Measurements from ENCODE around the gene PPP2R5D. TPM values are rescaled to one million over a fixed set of nuclear protein-coding genes. Genes with fewer than 3 reads are reported as not detected.

The PPP2R5D gene
- total and polyA plus RNA-seq, 4 donors: 19.0 to 26.8 (median 21.9) TPM

- H3K9me3 ChIP-seq (ENCODE audit: control insufficient read depth in 4 of 4, insufficient read depth in 3 of 4, low read length in 3 of 4): no peaks in the 10 kb centered on the region
- peak overlapping the region in 1 of 2 donors; percentile 7 for H3K9ac ChIP-seq (ENCODE audit: insufficient read depth in 1 of 2, low read length in 2 of 2)
- no peaks in the 10 kb centered on the region for H3K27me3 ChIP-seq (ENCODE audit: control insufficient read depth in 3 of 3, insufficient read depth in 3 of 3, low read length in 2 of 3)
- DNase-seq: no peak
- H3K4me3 ChIP-seq: no peak overlapping the region
- peaks cover 0 to 14% (median 9%) of the 10 kb centered on the region in 5 donors for H3K4me1 ChIP-seq (ENCODE audit: control insufficient read depth in 5 of 5, insufficient read depth in 5 of 5, low read length in 5 of 5)
- no peak for ATAC-seq (ENCODE audit: insufficient read depth, low FRiP score)
- TF ChIP-seq CTCF (IDR thresholded peaks at IDR 0.05; ENCODE audit: control extremely low read depth, extremely low read depth): no peak
- H3K27ac ChIP-seq (ENCODE audit: low read depth in 1 of 2, low read length in 1 of 2): no peak overlapping the region
- H3K36me3 ChIP-seq (ENCODE audit: control insufficient read depth in 4 of 4, insufficient read depth in 4 of 4, low read length in 4 of 4): peaks cover 18 to 46% (median 34%) of the 10 kb centered on the region in 4 donors
- 91 to 100% methylated on average over 2 of the region's 2 CpGs for WGBS, 2 donors
These were observed 40.1 kb downstream of the PPP2R5D start for GRCh38 chr6:43024436-43024835.

GRCh38 chr6:43026365-43026764 lies 42.0 kb downstream of the PPP2R5D start:
- ATAC-seq (ENCODE audit: insufficient read depth, low FRiP score): no peak
- Histone ChIP-seq H3K9me3 (ENCODE audit: control insufficient read depth in 4 of 4, insufficient read depth in 3 of 4, low read length in 3 of 4) (no peaks in the 10 kb centered on the region), H3K27ac (ENCODE audit: low read depth in 1 of 2, low read length in 1 of 2) (no peak overlapping the region), H3K27me3 (ENCODE audit: control insufficient read depth in 3 of 3, insufficient read depth in 3 of 3, low read length in 2 of 3) (no peaks in the 10 kb centered on the region), H3K4me1 (ENCODE audit: control insufficient read depth in 5 of 5, insufficient read depth in 5 of 5, low read length in 5 of 5) (peaks cover 0 to 4% (median 0%) of the 10 kb centered on the region in 5 donors), H3K9ac (ENCODE audit: insufficient read depth in 1 of 2, low read length in 2 of 2) (no peak overlapping the region), H3K4me3 (no peak overlapping the region), H3K36me3 (ENCODE audit: control insufficient read depth in 4 of 4, insufficient read depth in 4 of 4, low read length in 4 of 4) (peaks cover 19 to 41% (median 39%) of the 10 kb centered on the region in 4 donors)
- no peak for DNase-seq
- TF ChIP-seq CTCF (IDR thresholded peaks at IDR 0.05; ENCODE audit: control extremely low read depth, extremely low read depth): no peak
- 97% methylated on average over 5 of the region's 5 CpGs for WGBS, 2 donors

- ATAC-seq (ENCODE audit: insufficient read depth, low FRiP score): no peak
- Histone ChIP-seq H3K27ac (ENCODE audit: low read depth in 1 of 2, low read length in 1 of 2) (no peak overlapping the region), H3K9me3 (ENCODE audit: control insufficient read depth in 4 of 4, insufficient read depth in 3 of 4, low read length in 3 of 4) (no peaks in the 10 kb centered on the region), H3K4me1 (ENCODE audit: control insufficient read depth in 5 of 5, insufficient read depth in 5 of 5, low read length in 5 of 5) (no peaks in the 10 kb centered on the region), H3K27me3 (ENCODE audit: control insufficient read depth in 3 of 3, insufficient read depth in 3 of 3, low read length in 2 of 3) (no peaks in the 10 kb centered on the region), H3K36me3 (ENCODE audit: control insufficient read depth in 4 of 4, insufficient read depth in 4 of 4, low read length in 4 of 4) (peaks cover 20 to 46% (median 44%) of the 10 kb centered on the region in 4 donors), H3K4me3 (no peak overlapping the region), H3K9ac (ENCODE audit: insufficient read depth in 1 of 2, low read length in 2 of 2) (no peak overlapping the region)
- WGBS, 2 donors: 92 to 97% methylated on average over 9 of the region's 9 CpGs
- DNase-seq: no peak
- TF ChIP-seq CTCF (IDR thresholded peaks at IDR 0.05; ENCODE audit: control extremely low read depth, extremely low read depth): no peak
These were observed 44.8 kb downstream of the PPP2R5D start for GRCh38 chr6:43029120-43029519.

GRCh38 chr6:43032326-43032725 lies 48.0 kb downstream of the PPP2R5D start:
- no peaks in the 10 kb centered on the region for H3K27me3 ChIP-seq (ENCODE audit: control insufficient read depth in 3 of 3, insufficient read depth in 3 of 3, low read length in 2 of 3)
- WGBS, 2 donors: 93 to 99% methylated on average over 4 of the region's 4 CpGs
- no peak overlapping the region for H3K4me3 ChIP-seq
- H3K9me3 ChIP-seq (ENCODE audit: control insufficient read depth in 4 of 4, insufficient read depth in 3 of 4, low read length in 3 of 4): no peaks in the 10 kb centered on the region
- no peak for TF ChIP-seq CTCF (IDR thresholded peaks at IDR 0.05; ENCODE audit: control extremely low read depth, extremely low read depth)
- ATAC-seq (ENCODE audit: insufficient read depth, low FRiP score) (no peak), DNase-seq (no peak)
- H3K36me3 ChIP-seq (ENCODE audit: control insufficient read depth in 4 of 4, insufficient read depth in 4 of 4, low read length in 4 of 4): peaks cover 27 to 46% (median 30%) of the 10 kb centered on the region in 4 donors
- no peaks in the 10 kb centered on the region for H3K4me1 ChIP-seq (ENCODE audit: control insufficient read depth in 5 of 5, insufficient read depth in 5 of 5, low read length in 5 of 5)
- no peak overlapping the region for H3K27ac ChIP-seq (ENCODE audit: low read depth in 1 of 2, low read length in 1 of 2)
- no peak overlapping the region for H3K9ac ChIP-seq (ENCODE audit: insufficient read depth in 1 of 2, low read length in 2 of 2)

All from lung (tissue), 12 donors.